Osteoblast (primary cell): Measurements from ENCODE around the gene UNC13A. TPM values are rescaled to one million over a fixed set of nuclear protein-coding genes. Genes with fewer than 3 reads are reported as not detected.
A peak's percentile ranks its signal among the peaks of the same experiment; 100 is the strongest.

ENCODE experiments used
- DNase-seq: peaks from one replicate; pipeline ENCODE4 v3.0.0; 2011; ENCODE audit warnings: low spot score, mixed read lengths; ENCODE audit not compliant: insufficient read length; ENCODE audit errors: missing footprints
- H2AFZ ChIP-seq: 2 replicates; pipeline ENCODE4 v1.6.0; 2011; ENCODE audit warnings: mild to moderate bottlenecking, low read length
- H3K27ac ChIP-seq: 2 replicates; pipeline ENCODE4 v1.5.1; 2011; ENCODE audit warnings: mild to moderate bottlenecking, low read depth, low read length, moderate library complexity
- H3K27me3 ChIP-seq: 2 replicates; pipeline ENCODE4 v1.6.0; 2012; ENCODE audit warnings: mild to moderate bottlenecking, control low read depth, inconsistent platforms, low read length, moderate library complexity; ENCODE audit not compliant: insufficient read depth
- H3K36me3 ChIP-seq: 2 replicates; pipeline ENCODE4 v1.5.1; 2011; ENCODE audit warnings: mild to moderate bottlenecking, low read length, control low read depth, moderate library complexity; ENCODE audit not compliant: insufficient read depth
- H3K4me1 ChIP-seq: 2 replicates; pipeline ENCODE4 v1.5.1; 2011; ENCODE audit warnings: mild to moderate bottlenecking, low read length, control low read depth, moderate library complexity; ENCODE audit not compliant: insufficient read depth
- H3K4me2 ChIP-seq: 2 replicates; pipeline ENCODE4 v1.6.0; 2011; ENCODE audit warnings: mild to moderate bottlenecking, low read length; ENCODE audit not compliant: insufficient read depth
- H3K4me3 ChIP-seq: fragments of 200-600 bp; sonication (generic); 3 replicates; pipeline ENCODE4 v1.5.1; 2012; ENCODE audit warnings: mild to moderate bottlenecking, low read length, inconsistent platforms; ENCODE audit not compliant: insufficient read depth
- H3K79me2 ChIP-seq: 2 replicates; pipeline ENCODE4 v1.6.0; 2012; ENCODE audit warnings: mild to moderate bottlenecking, low read length, control low read depth, inconsistent platforms; ENCODE audit not compliant: insufficient read depth
- H3K9me3 ChIP-seq: 2 replicates; pipeline ENCODE4 v1.5.1; 2011; ENCODE audit warnings: low read depth, low read length, control low read depth
- H4K20me1 ChIP-seq: 2 replicates; pipeline ENCODE4 v1.6.0; 2012; ENCODE audit warnings: mild to moderate bottlenecking, low read length, control low read depth; ENCODE audit not compliant: insufficient read depth
- CTCF ChIP-seq: IDR thresholded peaks from 2 replicates; pipeline ENCODE4 v1.5.1; 2011; ENCODE audit warnings: mild to moderate bottlenecking, low read depth, low read length, moderate library complexity; ENCODE audit errors: extremely low read depth
- total RNA-seq: library from RNA; depleted of rRNA; stranded (reverse); fragments of >200 nt; gene quantifications from 2 replicates; pipeline ENCODE4 v1.2.3, GENCODE V29; 2012

Gene UNC13A
- total RNA-seq, 1 donor = under 0.01 TPM

- no peak overlapping the region for H3K27ac ChIP-seq
- no peak overlapping the region for H2AFZ ChIP-seq
- H3K4me1 ChIP-seq = no peaks in the 10 kb centered on the region
- no peaks in the 10 kb centered on the region for H3K36me3 ChIP-seq
- TF ChIP-seq CTCF = no peak
- no peaks in the 10 kb centered on the region for H3K79me2 ChIP-seq
- H3K9me3 ChIP-seq = no peaks in the 10 kb centered on the region
- DNase-seq = no peak
- no peak overlapping the region for H3K4me2 ChIP-seq
- H4K20me1 ChIP-seq = no peaks in the 10 kb centered on the region
- no peaks in the 10 kb centered on the region for H3K27me3 ChIP-seq
- no peak overlapping the region for H3K4me3 ChIP-seq
Measured at GRCh38 chr19:17627161-17627560, 61.0 kb downstream of the UNC13A start.

- no peak for TF ChIP-seq CTCF
Measured at GRCh38 chr19:17626456-17627015, 61.6 kb downstream of the UNC13A start.

GRCh38 chr19:17625980-17626379, 62.2 kb downstream of the UNC13A start:
- DNase-seq = peak; percentile 62
- no peak overlapping the region for H3K4me3 ChIP-seq
- no peaks in the 10 kb centered on the region for H3K4me1 ChIP-seq
- H3K27ac ChIP-seq = no peak overlapping the region
- no peaks in the 10 kb centered on the region for H3K27me3 ChIP-seq
- H2AFZ ChIP-seq = no peak overlapping the region
- TF ChIP-seq CTCF = no peak
- H3K36me3 ChIP-seq = no peaks in the 10 kb centered on the region
- H3K4me2 ChIP-seq = no peak overlapping the region
- H3K9me3 ChIP-seq = no peaks in the 10 kb centered on the region
- no peaks in the 10 kb centered on the region for H4K20me1 ChIP-seq
- H3K79me2 ChIP-seq = no peaks in the 10 kb centered on the region

More at GRCh38 chr19:17626456-17627015, 61.6 kb downstream of the UNC13A start:
- no peaks in the 10 kb centered on the region for H3K36me3 ChIP-seq
- no peak overlapping the region for H3K4me2 ChIP-seq
- no peaks in the 10 kb centered on the region for H3K27me3 ChIP-seq
- no peaks in the 10 kb centered on the region for H3K4me1 ChIP-seq
- H3K27ac ChIP-seq = no peak overlapping the region
- no peaks in the 10 kb centered on the region for H4K20me1 ChIP-seq
- no peak overlapping the region for H2AFZ ChIP-seq
- peak; percentile 29 for DNase-seq
- no peaks in the 10 kb centered on the region for H3K79me2 ChIP-seq
- H3K9me3 ChIP-seq = no peaks in the 10 kb centered on the region
- no peak overlapping the region for H3K4me3 ChIP-seq

DNA sequence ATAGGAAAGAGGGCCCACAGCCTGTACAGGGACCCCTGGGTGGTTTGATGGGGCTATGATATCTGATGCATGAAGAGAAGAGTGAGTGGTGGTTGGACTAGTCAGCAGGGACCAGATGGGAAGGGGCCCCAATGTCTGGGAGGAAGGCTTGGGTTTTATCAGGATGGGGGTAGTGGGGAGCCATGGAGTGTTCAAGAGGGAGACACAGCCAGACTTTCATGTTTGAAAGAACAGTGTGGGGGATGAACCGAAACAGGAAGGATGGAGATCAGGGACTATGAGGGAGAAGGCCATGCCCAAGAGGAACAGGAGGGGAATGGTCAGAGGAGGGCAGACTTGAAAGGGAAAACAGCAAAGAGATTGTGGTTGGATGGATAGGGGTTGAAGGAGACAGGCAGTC, 63.1 kb downstream of the UNC13A start:
- Histone ChIP-seq H3K4me2 (no peak overlapping the region), H3K4me1 (no peaks in the 10 kb centered on the region), H3K79me2 (no peaks in the 10 kb centered on the region), H2AFZ (no peak overlapping the region), H3K36me3 (no peaks in the 10 kb centered on the region), H3K27me3 (no peaks in the 10 kb centered on the region), H4K20me1 (no peaks in the 10 kb centered on the region), H3K9me3 (no peaks in the 10 kb centered on the region), H3K27ac (no peak overlapping the region), H3K4me3 (no peak overlapping the region)
- DNase-seq = peak; percentile 79
- TF ChIP-seq CTCF = no peak
